Fibroblast of skin of abdomen (primary cell): ENCODE measurements around the gene ATRN.

Experiments used
- DNase-seq: peaks from one replicate; pipeline ENCODE4 v3.0.0-alpha.2; 2013

Gene ATRN

GRCh38 chr20:3628502-3629314 lies 157.9 kb downstream of the ATRN start:
- DNase-seq = no peak

GRCh38 chr20:3629893-3630292 lies 159.1 kb downstream of the ATRN start:
- peak; percentile 1 for DNase-seq

GRCh38 chr20:3630429-3630828 lies 159.6 kb downstream of the ATRN start:
- no peak for DNase-seq

- no peak for DNase-seq
Measured at GRCh38 chr20:3631534-3631933, 160.7 kb downstream of the ATRN start.

GRCh38 chr20:3632311-3633004 lies 161.6 kb downstream of the ATRN start:
- DNase-seq = no peak

GRCh38 chr20:3633913-3634478 lies 163.2 kb downstream of the ATRN start:
- DNase-seq = no peak

GRCh38 chr20:3635346-3635745 lies 164.5 kb downstream of the ATRN start:
- no peak for DNase-seq

GRCh38 chr20:3640259-3640658 lies 169.4 kb downstream of the ATRN start:
- DNase-seq = no peak

GRCh38 chr20:3645309-3646066 lies 174.7 kb downstream of the ATRN start:
- no peak for DNase-seq

- DNase-seq = no peak
Measured at GRCh38 chr20:3646067-3646440, 175.2 kb downstream of the ATRN start.

GRCh38 chr20:3646651-3647050 lies 175.8 kb downstream of the ATRN start:
- no peak for DNase-seq

GRCh38 chr20:3647473-3647872 lies 176.7 kb downstream of the ATRN start:
- no peak for DNase-seq

GRCh38 chr20:3648951-3649350 lies 178.1 kb downstream of the ATRN start:
- no peak for DNase-seq

GRCh38 chr20:3651204-3651962 lies 180.6 kb downstream of the ATRN start:
- no peak for DNase-seq

- DNase-seq = no peak
Measured at GRCh38 chr20:3652221-3652620, 181.4 kb downstream of the ATRN start.

- no peak for DNase-seq
Measured at GRCh38 chr20:3652676-3653596, 182.1 kb downstream of the ATRN start.

GRCh38 chr20:3653921-3654320 lies 183.1 kb downstream of the ATRN start:
- no peak for DNase-seq

GRCh38 chr20:3654326-3655130 lies 183.7 kb downstream of the ATRN start:
- DNase-seq = no peak

GRCh38 chr20:3655131-3655405 lies 184.2 kb downstream of the ATRN start:
- DNase-seq = no peak

- no peak for DNase-seq
Measured at GRCh38 chr20:3658019-3658715, 187.3 kb downstream of the ATRN start.
